ENCODE measurements around the gene BICRA. TPM values are rescaled to one million over a fixed set of nuclear protein-coding genes. Genes with fewer than 3 reads are reported as not detected.

The BICRA gene
- total RNA-seq, 1 experiment from 2014 or later: 29.3 TPM

GRCh38 chr19:47610902-47611301, 2.0 kb downstream of the BICRA start:
- H3K9ac ChIP-seq (ENCODE audit: extremely low read depth, insufficient read length, low read length): no peak overlapping the region
- H4K20me1 ChIP-seq (ENCODE audit: control insufficient read depth, insufficient read depth, insufficient read length): no peaks in the 10 kb centered on the region

More at GRCh38 chr19:47610902-47611301, 2.0 kb downstream of the BICRA start:
- Histone ChIP-seq H2BK120ac (ENCODE audit: low read depth, low read length, poor library complexity, severe bottlenecking) (no peak overlapping the region), H2AFZ (ENCODE audit: low read length) (no peak overlapping the region), H3K18ac (ENCODE audit: insufficient read length, low read depth, low read length) (no peak overlapping the region), H3K23me2 (ENCODE audit: insufficient read length, low read depth, low read length, poor library complexity, severe bottlenecking) (peaks cover 9% of the 10 kb centered on the region), H3K27me3 (ENCODE audit: insufficient read depth, low read length) (no peaks in the 10 kb centered on the region), H2AK5ac (ENCODE audit: insufficient read length, low read length) (no peak overlapping the region), H3K4ac (ENCODE audit: low read depth, low read length) (no peak overlapping the region), H2BK5ac (ENCODE audit: insufficient read length, low read length) (no peak overlapping the region), H2BK20ac (ENCODE audit: low read depth, low read length, poor library complexity, severe bottlenecking) (no peak overlapping the region), H3K14ac (ENCODE audit: insufficient read depth, low read length) (no peak overlapping the region), H4K5ac (ENCODE audit: insufficient read length, low read depth, low read length) (no peak overlapping the region), H3K27ac (ENCODE audit: insufficient read length, low read depth, low read length) (no peak overlapping the region), H3K56ac (ENCODE audit: insufficient read length, low read depth, low read length) (no peak overlapping the region), H3K79me1 (ENCODE audit: insufficient read depth, low read depth, low read length, poor library complexity, severe bottlenecking) (peaks cover 8% of the 10 kb centered on the region), H3K9me3 (ENCODE audit: control insufficient read depth, low read depth, low read length) (no peaks in the 10 kb centered on the region), H3K23ac (ENCODE audit: insufficient read length, low read depth, low read length) (no peak overlapping the region), H3K79me2 (ENCODE audit: insufficient read depth, low read length) (peaks cover 37% of the 10 kb centered on the region; the same call in 1 of the 2 replicates), H3K4me1 (ENCODE audit: insufficient read depth, low read length) (peaks cover 8% of the 10 kb centered on the region; the same call in 1 of the 2 replicates), H4K91ac (ENCODE audit: insufficient read length, low read depth, low read length) (no peak overlapping the region), H3K4me2 (ENCODE audit: insufficient read depth, insufficient read length, low read length) (peak overlapping the region; percentile 56), H2BK12ac (ENCODE audit: insufficient read length, low read depth, low read length) (no peak overlapping the region), H2BK15ac (ENCODE audit: low read depth, low read length) (no peak overlapping the region), H3T11ph (ENCODE audit: low read length) (no peak overlapping the region), H4K8ac (replicated peaks; ENCODE audit: insufficient read length, low read depth, low read length) (no peak overlapping the region)
- DNase-seq: no peak
- H3K4me1 Mint-ChIP-seq: peaks cover 40 to 44% of the 10 kb centered on the region in 2 experiments
- no CpG with 5 or more reads among the region's 7 CpGs for WGBS (ENCODE audit: extremely low coverage, insufficient read length, low lambda C conversion rate)
- H3K27me3 Mint-ChIP-seq (ENCODE audit: low read depth): no peaks in the 10 kb centered on the region
- TF ChIP-seq, protein P1, sequence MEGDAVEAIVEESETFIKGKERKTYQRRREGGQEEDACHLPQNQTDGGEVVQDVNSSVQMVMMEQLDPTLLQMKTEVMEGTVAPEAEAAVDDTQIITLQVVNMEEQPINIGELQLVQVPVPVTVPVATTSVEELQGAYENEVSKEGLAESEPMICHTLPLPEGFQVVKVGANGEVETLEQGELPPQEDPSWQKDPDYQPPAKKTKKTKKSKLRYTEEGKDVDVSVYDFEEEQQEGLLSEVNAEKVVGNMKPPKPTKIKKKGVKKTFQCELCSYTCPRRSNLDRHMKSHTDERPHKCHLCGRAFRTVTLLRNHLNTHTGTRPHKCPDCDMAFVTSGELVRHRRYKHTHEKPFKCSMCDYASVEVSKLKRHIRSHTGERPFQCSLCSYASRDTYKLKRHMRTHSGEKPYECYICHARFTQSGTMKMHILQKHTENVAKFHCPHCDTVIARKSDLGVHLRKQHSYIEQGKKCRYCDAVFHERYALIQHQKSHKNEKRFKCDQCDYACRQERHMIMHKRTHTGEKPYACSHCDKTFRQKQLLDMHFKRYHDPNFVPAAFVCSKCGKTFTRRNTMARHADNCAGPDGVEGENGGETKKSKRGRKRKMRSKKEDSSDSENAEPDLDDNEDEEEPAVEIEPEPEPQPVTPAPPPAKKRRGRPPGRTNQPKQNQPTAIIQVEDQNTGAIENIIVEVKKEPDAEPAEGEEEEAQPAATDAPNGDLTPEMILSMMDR (conservative IDR thresholded peaks at IDR 0.05): no peak
- H3K4me3 Mint-ChIP-seq: peak overlapping the region; percentile 83 to 95
- peaks cover 5 to 27% (median 13%) of the 10 kb centered on the region in 3 experiments for H3K36me3 Mint-ChIP-seq (ENCODE audit: insufficient read depth in 1 of 3, low read depth in 3 of 3)
- 0 out of 7 replicates have a peak overlapping the region, but pooled peaks have one; percentile 18 to 50 (median 35) for H3K27ac Mint-ChIP-seq
- H3K9me3 Mint-ChIP-seq: no peaks in the 10 kb centered on the region

Measured in H9 (cell line).